Parathyroid adenoma (tissue), 2 donors: ENCODE measurements around the gene HMCN1.

Experiments used
- H2AFZ ChIP-seq: fragments of 300-600 bp; sonication (generic); one replicate; pipeline ENCODE4 v1.7.0; 2017; ENCODE audit warnings: antibody characterized with exemption, mild to moderate bottlenecking
- H3K27ac ChIP-seq: fragments of 300-600 bp; sonication (generic); one replicate; pipeline ENCODE4 v1.7.0; 2017
- H3K27me3 ChIP-seq: fragments of 300-600 bp; sonication (generic); one replicate; pipeline ENCODE4 v1.7.0; 2017; ENCODE audit warnings: low read length; ENCODE audit not compliant: control insufficient read depth, insufficient read depth
- H3K36me3 ChIP-seq: fragments of 300-600 bp; sonication (generic); one replicate; pipeline ENCODE4 v1.7.0; 2017; ENCODE audit warnings: low read length; ENCODE audit not compliant: control insufficient read depth, insufficient read depth
- H3K4me1 ChIP-seq: fragments of 300-600 bp; sonication (generic); one replicate; pipeline ENCODE4 v1.7.0; 2017; ENCODE audit warnings: control low read depth
- H3K4me2 ChIP-seq: fragments of 300-600 bp; sonication (generic); one replicate; pipeline ENCODE4 v1.7.0; 2017; ENCODE audit warnings: low read length
- H3K4me3 ChIP-seq: fragments of 300-600 bp; sonication (generic); one replicate; pipeline ENCODE4 v1.7.0; 2017; ENCODE audit warnings: low read depth, low read length
- H3K79me2 ChIP-seq: fragments of 300-600 bp; sonication (generic); one replicate; pipeline ENCODE4 v1.7.0; 2017; ENCODE audit warnings: control low read depth
- H3K9ac ChIP-seq: fragments of 300-600 bp; sonication (generic); one replicate; pipeline ENCODE4 v1.7.0; 2017; ENCODE audit warnings: mild to moderate bottlenecking
- H3K9me3 ChIP-seq: fragments of 300-600 bp; sonication (generic); one replicate; pipeline ENCODE4 v1.7.0; 2017; ENCODE audit warnings: low read length; ENCODE audit not compliant: control insufficient read depth
- CTCF ChIP-seq: fragments of 300-600 bp; sonication (generic); IDR thresholded peaks from one replicate; pipeline ENCODE4 v1.7.0; 2017; ENCODE audit warnings: antibody characterized with exemption, mild to moderate bottlenecking
- donor health status: primary hyperparathyroidism.

The HMCN1 gene

GRCh38 chr1:186009039-186009737 is 275.0 kb downstream of the HMCN1 start:
- H3K4me3 ChIP-seq = no peak overlapping the region
- H2AFZ ChIP-seq = no peak overlapping the region
- no peaks in the 10 kb centered on the region for H3K79me2 ChIP-seq
- TF ChIP-seq CTCF = no peak
- no peaks in the 10 kb centered on the region for H3K27me3 ChIP-seq
- no peaks in the 10 kb centered on the region for H3K9me3 ChIP-seq
- no peaks in the 10 kb centered on the region for H3K4me1 ChIP-seq
- H3K4me2 ChIP-seq = no peak overlapping the region
- no peak overlapping the region for H3K27ac ChIP-seq
- H3K36me3 ChIP-seq = no peaks in the 10 kb centered on the region
- no peak overlapping the region for H3K9ac ChIP-seq

GRCh38 chr1:186014370-186015037 is 280.3 kb downstream of the HMCN1 start:
- Histone ChIP-seq H2AFZ (no peak overlapping the region), H3K36me3 (no peaks in the 10 kb centered on the region), H3K27me3 (no peaks in the 10 kb centered on the region), H3K4me3 (no peak overlapping the region), H3K27ac (no peak overlapping the region), H3K4me1 (no peaks in the 10 kb centered on the region), H3K9ac (no peak overlapping the region), H3K4me2 (no peak overlapping the region), H3K79me2 (no peaks in the 10 kb centered on the region), H3K9me3 (no peaks in the 10 kb centered on the region)
- no peak for TF ChIP-seq CTCF

- Histone ChIP-seq H3K79me2 (no peaks in the 10 kb centered on the region), H3K27ac (no peak overlapping the region), H3K27me3 (no peaks in the 10 kb centered on the region), H3K4me2 (no peak overlapping the region), H3K9me3 (no peaks in the 10 kb centered on the region), H3K36me3 (no peaks in the 10 kb centered on the region), H2AFZ (no peak overlapping the region), H3K4me1 (no peaks in the 10 kb centered on the region), H3K9ac (no peak overlapping the region), H3K4me3 (no peak overlapping the region)
- no peak for TF ChIP-seq CTCF
Observed at GRCh38 chr1:186016856-186017255, 282.7 kb downstream of the HMCN1 start.

DNA sequence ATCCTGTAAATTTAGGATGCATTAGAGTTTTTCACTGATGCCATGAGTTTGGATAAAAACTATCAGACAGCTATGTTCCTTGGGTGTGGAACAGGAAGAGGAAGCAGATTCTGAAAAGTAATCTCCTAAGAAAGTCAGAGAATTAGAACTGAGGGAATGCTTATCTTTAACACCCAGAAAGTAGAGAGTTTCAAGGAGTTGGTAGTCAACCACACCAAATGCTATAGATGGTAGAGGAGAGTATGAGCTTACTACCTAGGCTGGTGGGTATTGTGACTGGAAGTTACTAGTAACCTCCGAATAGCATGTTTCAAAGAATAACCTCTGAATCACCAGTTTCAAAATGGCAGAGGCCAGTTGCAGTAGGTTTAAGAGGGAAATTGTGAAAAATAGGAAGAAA is 288.0 kb downstream of the HMCN1 start:
- H3K4me2 ChIP-seq = no peak overlapping the region
- no peaks in the 10 kb centered on the region for H3K36me3 ChIP-seq
- no peaks in the 10 kb centered on the region for H3K27me3 ChIP-seq
- H3K79me2 ChIP-seq = no peaks in the 10 kb centered on the region
- no peak overlapping the region for H3K4me3 ChIP-seq
- H2AFZ ChIP-seq = no peak overlapping the region
- H3K27ac ChIP-seq = no peak overlapping the region
- no peaks in the 10 kb centered on the region for H3K9me3 ChIP-seq
- no peak for TF ChIP-seq CTCF
- H3K4me1 ChIP-seq = no peaks in the 10 kb centered on the region
- no peak overlapping the region for H3K9ac ChIP-seq

- no peaks in the 10 kb centered on the region for H3K79me2 ChIP-seq
- no peak overlapping the region for H3K4me3 ChIP-seq
- no peak overlapping the region for H2AFZ ChIP-seq
- no peaks in the 10 kb centered on the region for H3K36me3 ChIP-seq
- TF ChIP-seq CTCF = no peak
- H3K9me3 ChIP-seq = no peaks in the 10 kb centered on the region
- H3K27me3 ChIP-seq = no peaks in the 10 kb centered on the region
- H3K27ac ChIP-seq = no peak overlapping the region
- H3K4me2 ChIP-seq = no peak overlapping the region
- H3K9ac ChIP-seq = no peak overlapping the region
- H3K4me1 ChIP-seq = no peaks in the 10 kb centered on the region
Observed at GRCh38 chr1:186026946-186027345, 292.8 kb downstream of the HMCN1 start.
